G401.6 (cell line): ENCODE data around the gene ZFYVE26.
A peak's percentile ranks its signal among the peaks of the same experiment; 100 is the strongest.
"Not testable (repeated sequence)": the region's sequence is repeated elsewhere in the genome, so short reads cannot be mapped to it uniquely, and the experiment has no call there.

Source experiments
- FAIRE-seq: peaks from 2 replicates; lab custom pipeline; 2012; peaks lifted over from hg19 to GRCh38; lab: Jason Lieb, UNC

The ZFYVE26 gene

DNA sequence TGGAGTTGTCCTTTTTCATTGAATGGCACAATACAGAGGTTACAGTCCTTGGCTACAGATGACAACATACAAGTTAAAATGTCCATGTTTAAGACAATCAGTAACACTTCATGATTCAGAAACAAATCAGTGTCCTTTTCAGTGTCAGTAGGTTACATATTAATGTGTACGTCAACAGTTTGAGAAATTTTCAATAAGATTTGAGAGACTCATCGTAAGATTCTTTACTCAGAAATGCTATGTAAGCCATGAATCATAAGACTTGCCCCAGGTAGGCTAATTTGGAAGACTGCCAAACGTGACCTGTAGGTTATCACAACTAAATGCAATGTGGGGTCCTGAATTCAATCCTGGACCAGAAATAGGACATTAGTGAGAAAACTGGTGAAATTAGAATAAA, 111.2 kb downstream of the ZFYVE26 start:
- FAIRE-seq = no peak

DNA sequence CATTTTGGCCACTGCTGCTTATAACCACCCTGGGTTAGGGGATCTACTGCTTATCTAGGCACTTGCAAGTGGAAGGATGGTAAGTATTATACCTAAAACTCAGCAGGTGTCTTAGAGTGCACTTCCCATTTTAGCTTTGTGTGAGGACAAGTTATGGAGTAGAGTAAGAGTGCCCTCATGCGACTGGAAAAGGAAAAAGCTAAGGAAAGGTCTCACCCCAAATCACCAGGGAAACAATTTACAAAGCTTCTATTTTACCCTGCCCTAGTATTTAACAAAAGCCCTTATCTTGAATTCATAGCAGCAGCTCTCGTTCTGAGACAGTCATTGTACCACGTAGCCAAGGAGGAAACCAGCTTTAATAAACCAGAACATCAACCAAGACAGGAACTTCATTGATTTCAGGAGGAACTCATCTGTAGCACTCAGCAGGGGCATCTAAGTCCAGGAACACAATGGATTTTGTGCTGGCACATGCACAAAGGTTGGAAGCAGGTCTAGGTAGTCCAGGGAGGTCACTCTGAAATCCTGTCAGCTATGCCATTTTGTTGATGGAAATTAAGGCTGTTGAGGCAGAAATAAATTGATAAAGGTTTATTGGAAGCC, 111.8 kb downstream of the ZFYVE26 start:
- peak; percentile 94 for FAIRE-seq

DNA sequence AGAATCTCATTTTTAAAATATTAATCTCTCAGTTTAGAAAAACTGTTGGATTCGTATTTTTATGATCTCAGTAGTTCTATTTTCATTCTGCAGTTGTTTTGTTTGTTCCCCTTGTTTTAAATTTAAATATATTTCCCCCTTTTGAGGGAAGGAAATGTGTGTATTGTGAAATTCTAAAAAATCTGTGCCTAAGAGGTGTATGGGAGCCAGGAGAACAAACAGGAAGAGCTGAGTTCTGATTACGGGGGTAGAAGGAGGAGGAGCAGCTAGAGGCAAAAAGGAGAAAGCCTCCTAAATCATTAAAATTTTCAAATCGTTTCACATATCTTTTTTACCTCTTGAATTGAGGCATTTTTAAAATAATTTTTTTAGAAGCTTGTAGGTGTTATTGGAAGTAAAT, 112.4 kb downstream of the ZFYVE26 start:
- FAIRE-seq = no peak

DNA sequence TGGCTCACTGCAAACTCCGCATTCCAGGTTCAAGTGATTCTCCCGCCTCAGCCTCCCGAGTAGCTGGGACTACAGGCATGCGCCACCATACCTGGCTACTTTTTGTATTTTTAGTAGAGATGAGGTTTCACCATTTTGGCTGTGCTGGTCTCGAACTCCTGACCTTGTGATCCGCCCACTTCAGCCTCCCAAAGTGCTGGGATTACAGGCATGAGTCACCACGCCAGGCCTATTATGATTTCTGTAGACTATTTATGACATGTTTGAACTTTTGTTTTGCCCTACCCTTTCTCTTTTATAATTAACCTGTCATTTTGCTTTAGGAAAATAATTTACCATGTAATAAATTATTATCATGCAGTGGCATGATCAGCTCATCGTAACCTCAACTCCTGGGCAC, 114.9 kb downstream of the ZFYVE26 start, which contains the start of gene RDH12:
RDH12 (plus strand) TSS at position 395 of the 400 bp plus-strand sequence. CDS start 20,757 bp downstream, outside the sequence.
- FAIRE-seq = not testable (repeated sequence)

GRCh38 chr14:67698179-67698578, 118.2 kb downstream of the ZFYVE26 start:
- no peak for FAIRE-seq

- FAIRE-seq = no peak
Measured at GRCh38 chr14:67697006-67697405, 119.4 kb downstream of the ZFYVE26 start.
